ENCODE results near the gene CACNA1C. TPM values are rescaled to one million over a fixed set of nuclear protein-coding genes. Genes with fewer than 3 reads are reported as not detected.

The CACNA1C gene
- polyA plus RNA-seq, 1 of the 3 experiments (the other 2 are of a cell fraction) = 1.5 TPM

DNA sequence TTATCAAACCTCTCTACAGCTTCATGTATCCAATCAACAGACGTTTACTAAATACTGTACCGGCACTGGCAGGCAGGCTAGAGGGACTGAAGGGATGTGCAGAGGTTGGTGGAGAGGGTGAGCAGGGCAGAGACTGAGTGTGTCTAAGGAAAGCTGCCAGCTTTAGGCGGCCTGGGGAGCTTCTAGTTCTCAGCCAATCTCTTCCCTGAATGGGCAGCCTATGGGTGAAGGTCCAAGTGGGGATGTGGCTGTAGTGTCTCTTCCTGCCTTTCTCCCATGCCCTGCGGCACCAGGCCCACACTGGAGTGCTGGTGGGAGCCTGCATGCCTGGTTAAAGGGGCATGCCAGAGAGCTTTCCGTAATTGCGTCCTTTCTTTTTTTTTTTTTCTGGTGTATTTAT lies 239.8 kb downstream of the CACNA1C start:
- Histone ChIP-seq H3K36me3 (replicated peaks in 1 of 2; ENCODE audit: control insufficient read depth in 1 of 2, insufficient read depth in 2 of 2, low read length in 1 of 2) (no peaks in the 10 kb centered on the region), H3K4me1 (ENCODE audit: control insufficient read depth in 1 of 2, insufficient read depth in 2 of 2, low read depth in 1 of 2, low read length in 1 of 2) (peaks cover 15 to 49% of the 10 kb centered on the region in 2 experiments; a peak in 3 of 4 replicates), H3K9me3 (no peaks in the 10 kb centered on the region), H3K9me2 (no peaks in the 10 kb centered on the region), H4K20me1 (ENCODE audit: insufficient read depth) (no peaks in the 10 kb centered on the region), H2AFZ (ENCODE audit: low read depth) (no peak overlapping the region), H3K4me3 (ENCODE audit: low read depth in 2 of 2, low read length in 1 of 2) (no peak overlapping the region), H3K9ac (no peak overlapping the region), H3K27ac (ENCODE audit: low read depth in 2 of 2, low read length in 1 of 2) (peak overlapping the region in 1 of 2 experiments; percentile 53; a peak in 2 of 4 replicates), H3F3A (replicated peaks; ENCODE audit: insufficient read depth) (no peaks in the 10 kb centered on the region), H3K27me3 (ENCODE audit: insufficient read depth) (no peaks in the 10 kb centered on the region), H3K79me2 (ENCODE audit: insufficient read depth) (no peaks in the 10 kb centered on the region), H3K4me2 (no peak overlapping the region)
- ChIA-PET CTCF (interaction anchor here (1.0 to 13.7 kb wide), 6 partner anchors 12 to 237 kb away, joined by 3 to 150 read pairs (median 6); partner anchors contain the start of gene CACNA1C), POLR2A (no interaction called here)
- DNase-seq = peak; percentile 53
- no peak for TF ChIP-seq POLR2AphosphoS5 (IDR thresholded peaks at IDR 0.05; ENCODE audit: low read depth, low read length)
- no peak for TF ChIP-seq PBX3 (IDR thresholded peaks at IDR 0.05)
- TF ChIP-seq TCF12 (IDR thresholded peaks at IDR 0.05) = no peak
- TF ChIP-seq EP300 (IDR thresholded peaks at IDR 0.05; ENCODE audit: borderline replicate concordance in 1 of 2, low read depth in 1 of 2, low read length in 1 of 2) = no peak
- 80% methylated on average over 6 of the region's 6 CpGs for WGBS (ENCODE audit: low lambda C conversion rate)

DNA sequence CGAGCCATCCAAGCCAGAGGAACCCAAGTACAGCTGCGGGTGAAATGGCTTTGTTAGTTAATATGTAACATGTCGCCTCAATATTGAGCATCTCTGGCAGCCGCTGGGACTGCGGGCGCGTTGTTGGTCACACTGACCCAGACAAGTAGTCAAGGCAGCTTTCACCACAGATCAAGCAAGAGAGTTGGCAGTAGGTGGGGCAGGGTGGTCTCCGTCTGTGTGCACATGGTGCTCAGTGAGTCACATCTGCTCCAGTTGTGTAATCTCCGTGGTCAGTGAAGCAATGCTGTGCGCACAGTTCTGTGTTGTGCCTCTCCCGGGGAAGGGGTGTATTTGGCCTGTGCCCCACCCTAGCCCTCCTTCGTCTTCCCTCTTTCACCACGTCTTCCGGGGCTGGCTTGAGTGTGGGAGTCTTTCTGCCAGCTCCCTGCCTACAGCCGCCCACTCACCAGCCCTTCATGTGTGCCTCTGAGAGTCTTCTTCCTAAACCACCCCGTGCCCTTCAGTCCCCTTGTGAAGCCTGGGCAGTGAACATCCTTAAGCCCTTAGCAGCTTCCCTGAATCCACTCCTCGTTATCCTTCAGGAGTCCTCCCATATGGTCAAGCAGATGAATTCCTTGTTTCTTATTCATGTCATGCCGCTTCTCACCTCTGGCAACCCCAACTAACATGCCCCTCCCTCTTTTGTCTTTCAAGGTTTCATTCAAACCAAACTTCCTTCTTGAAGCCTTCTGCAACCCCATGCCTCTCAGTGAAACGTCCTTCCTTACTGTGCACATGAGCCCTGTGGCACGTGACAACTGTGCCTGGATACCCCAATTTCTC lies 242.1 kb downstream of the CACNA1C start:
- Histone ChIP-seq H3K9me2 (no peaks in the 10 kb centered on the region), H3K79me2 (ENCODE audit: insufficient read depth) (no peaks in the 10 kb centered on the region), H3F3A (replicated peaks; ENCODE audit: insufficient read depth) (no peaks in the 10 kb centered on the region), H3K36me3 (replicated peaks in 1 of 2; ENCODE audit: control insufficient read depth in 1 of 2, insufficient read depth in 2 of 2, low read length in 1 of 2) (no peaks in the 10 kb centered on the region), H3K4me3 (ENCODE audit: low read depth in 2 of 2, low read length in 1 of 2) (no peak overlapping the region), H4K20me1 (ENCODE audit: insufficient read depth) (no peaks in the 10 kb centered on the region), H3K9me3 (no peaks in the 10 kb centered on the region), H3K27me3 (ENCODE audit: insufficient read depth) (no peaks in the 10 kb centered on the region), H3K4me1 (ENCODE audit: control insufficient read depth in 1 of 2, insufficient read depth in 2 of 2, low read depth in 1 of 2, low read length in 1 of 2) (peaks cover 0 to 30% of the 10 kb centered on the region in 2 experiments; a peak in 1 of 4 replicates), H3K4me2 (no peak overlapping the region), H3K9ac (no peak overlapping the region), H3K27ac (ENCODE audit: low read depth in 2 of 2, low read length in 1 of 2) (no peak overlapping the region), H2AFZ (ENCODE audit: low read depth) (no peak overlapping the region)
- CTCF ChIA-PET = interaction anchor here (1.6 kb wide), 1 partner anchor 288 kb away, joined by 4 read pairs; no protein-coding TSS in a partner anchor
- POLR2A ChIA-PET = no interaction called here
- WGBS (ENCODE audit: low lambda C conversion rate) = 79% methylated on average over 19 of the region's 20 CpGs
- DNase-seq = no peak
- TF ChIP-seq SIN3A (IDR thresholded peaks at IDR 0.05; ENCODE audit: borderline replicate concordance, low read depth, low read length) (no peak), FOSL2 (IDR thresholded peaks at IDR 0.05; ENCODE audit: borderline replicate concordance, low read depth) (no peak), MEF2A (IDR thresholded peaks at IDR 0.05; ENCODE audit: borderline replicate concordance, low read depth) (no peak), NRF1 (IDR thresholded peaks at IDR 0.05; ENCODE audit: low read depth, low read length) (no peak), CHD2 (IDR thresholded peaks at IDR 0.05; ENCODE audit: low read length, partially characterized antibody) (no peak), EZH2phosphoT487 (IDR thresholded peaks at IDR 0.05; ENCODE audit: borderline replicate concordance, low read depth) (no peak), MXI1 (IDR thresholded peaks at IDR 0.05; ENCODE audit: low read depth, low read length) (no peak), SMC3 (IDR thresholded peaks at IDR 0.05; ENCODE audit: low read depth, low read length) (no peak), RAD21 (IDR thresholded peaks at IDR 0.05; ENCODE audit: low read length) (no peak)
- TF ChIP-seq, protein P1, sequence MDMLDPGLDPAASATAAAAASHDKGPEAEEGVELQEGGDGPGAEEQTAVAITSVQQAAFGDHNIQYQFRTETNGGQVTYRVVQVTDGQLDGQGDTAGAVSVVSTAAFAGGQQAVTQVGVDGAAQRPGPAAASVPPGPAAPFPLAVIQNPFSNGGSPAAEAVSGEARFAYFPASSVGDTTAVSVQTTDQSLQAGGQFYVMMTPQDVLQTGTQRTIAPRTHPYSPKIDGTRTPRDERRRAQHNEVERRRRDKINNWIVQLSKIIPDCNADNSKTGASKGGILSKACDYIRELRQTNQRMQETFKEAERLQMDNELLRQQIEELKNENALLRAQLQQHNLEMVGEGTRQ (IDR thresholded peaks at IDR 0.05; ENCODE audit: borderline replicate concordance, low read depth, low read length) = no peak
- TF ChIP-seq, protein P2, sequence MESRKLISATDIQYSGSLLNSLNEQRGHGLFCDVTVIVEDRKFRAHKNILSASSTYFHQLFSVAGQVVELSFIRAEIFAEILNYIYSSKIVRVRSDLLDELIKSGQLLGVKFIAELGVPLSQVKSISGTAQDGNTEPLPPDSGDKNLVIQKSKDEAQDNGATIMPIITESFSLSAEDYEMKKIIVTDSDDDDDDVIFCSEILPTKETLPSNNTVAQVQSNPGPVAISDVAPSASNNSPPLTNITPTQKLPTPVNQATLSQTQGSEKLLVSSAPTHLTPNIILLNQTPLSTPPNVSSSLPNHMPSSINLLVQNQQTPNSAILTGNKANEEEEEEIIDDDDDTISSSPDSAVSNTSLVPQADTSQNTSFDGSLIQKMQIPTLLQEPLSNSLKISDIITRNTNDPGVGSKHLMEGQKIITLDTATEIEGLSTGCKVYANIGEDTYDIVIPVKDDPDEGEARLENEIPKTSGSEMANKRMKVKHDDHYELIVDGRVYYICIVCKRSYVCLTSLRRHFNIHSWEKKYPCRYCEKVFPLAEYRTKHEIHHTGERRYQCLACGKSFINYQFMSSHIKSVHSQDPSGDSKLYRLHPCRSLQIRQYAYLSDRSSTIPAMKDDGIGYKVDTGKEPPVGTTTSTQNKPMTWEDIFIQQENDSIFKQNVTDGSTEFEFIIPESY (IDR thresholded peaks at IDR 0.05; ENCODE audit: borderline replicate concordance, low read depth) = no peak
- TF ChIP-seq, protein P3, sequence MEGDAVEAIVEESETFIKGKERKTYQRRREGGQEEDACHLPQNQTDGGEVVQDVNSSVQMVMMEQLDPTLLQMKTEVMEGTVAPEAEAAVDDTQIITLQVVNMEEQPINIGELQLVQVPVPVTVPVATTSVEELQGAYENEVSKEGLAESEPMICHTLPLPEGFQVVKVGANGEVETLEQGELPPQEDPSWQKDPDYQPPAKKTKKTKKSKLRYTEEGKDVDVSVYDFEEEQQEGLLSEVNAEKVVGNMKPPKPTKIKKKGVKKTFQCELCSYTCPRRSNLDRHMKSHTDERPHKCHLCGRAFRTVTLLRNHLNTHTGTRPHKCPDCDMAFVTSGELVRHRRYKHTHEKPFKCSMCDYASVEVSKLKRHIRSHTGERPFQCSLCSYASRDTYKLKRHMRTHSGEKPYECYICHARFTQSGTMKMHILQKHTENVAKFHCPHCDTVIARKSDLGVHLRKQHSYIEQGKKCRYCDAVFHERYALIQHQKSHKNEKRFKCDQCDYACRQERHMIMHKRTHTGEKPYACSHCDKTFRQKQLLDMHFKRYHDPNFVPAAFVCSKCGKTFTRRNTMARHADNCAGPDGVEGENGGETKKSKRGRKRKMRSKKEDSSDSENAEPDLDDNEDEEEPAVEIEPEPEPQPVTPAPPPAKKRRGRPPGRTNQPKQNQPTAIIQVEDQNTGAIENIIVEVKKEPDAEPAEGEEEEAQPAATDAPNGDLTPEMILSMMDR (IDR thresholded peaks at IDR 0.05) = no peak
